ENCODE results near the gene CCDC63.

- TF ChIP-seq BRCA1 (IDR thresholded peaks at IDR 0.05) (no peak), BRCA1 (CRISPR knock-in tag; IDR thresholded peaks at IDR 0.05) (no peak), POLR2AphosphoS5 (IDR thresholded peaks at IDR 0.05; ENCODE audit: control insufficient read depth, insufficient read depth, low read depth, low read length) (no peak), ZBTB12 (CRISPR knock-in tag; IDR thresholded peaks at IDR 0.05) (no peak), HDAC2 (IDR thresholded peaks at IDR 0.05) (no peak), KLF10 (CRISPR knock-in tag; IDR thresholded peaks at IDR 0.05) (no peak), ZNF79 (CRISPR knock-in tag; IDR thresholded peaks at IDR 0.05; ENCODE audit: low read depth) (no peak), CEBPB (tag; IDR thresholded peaks at IDR 0.05) (no peak), XRCC5 (IDR thresholded peaks at IDR 0.05; ENCODE audit: low read depth, low read length) (no peak), SAP30 (IDR thresholded peaks at IDR 0.05; ENCODE audit: borderline replicate concordance, insufficient read depth, low read depth, low read length, poor library complexity, severe bottlenecking) (no peak)
Observed at GRCh38 chr12:110929818-110930217, 83.0 kb downstream of the CCDC63 start.

All from K562 (cell line).